A549 (cell line): ENCODE results near the gene AP2B1. TPM values are rescaled to one million over a fixed set of nuclear protein-coding genes. Genes with fewer than 3 reads are reported as not detected.
A peak's percentile ranks its signal among the peaks of the same experiment; 100 is the strongest.

Experiments used
- ATAC-seq, 2 experiments: fragments of 200-7000 bp in 1 of 2; fragments of >200 bp in 1 of 2; cut with Nextera tagmentation in 1 of 2; cut with Tn5 transposase in 1 of 2; 3 replicates each; pipeline versions ENCODE4 v1.8.0 to v1.9.1; 2018 to 2020; ENCODE audit warnings: mild to moderate bottlenecking in 1 of 2, moderate library complexity in 1 of 2
- CTCF ChIA-PET: fragments of 300-600 bp; sonication (Branson Sonifier 250); formaldehyde crosslinking; extraction: SDS; loops from one replicate; lab custom pipeline; 2021; ENCODE audit warnings: antibody characterized with exemption, inconsistent platforms; lab: Yijun Ruan, JAX
- POLR2A ChIA-PET: fragments of 350-600 bp; formaldehyde crosslinking; extraction: SDS; loops from one replicate; lab custom pipeline; 2021; ENCODE audit warnings: antibody characterized with exemption, inconsistent platforms; lab: Yijun Ruan, JAX
- DNase-seq, 2 experiments: peaks; one replicate each; pipeline versions ENCODE4 v3.0.0 to v3.0.0-alpha.2; 2011 to 2016; ENCODE audit warnings: low read depth in 1 of 2, low spot score in 1 of 2
- FAIRE-seq: peaks from 2 replicates; lab custom pipeline; 2011; peaks lifted over from hg19 to GRCh38; lab: Jason Lieb, UNC
- H3K27ac ChIP-seq, 2 experiments: fragments of >200 bp; sonication (Bioruptor Twin); formaldehyde crosslinking; 3 replicates each; pipeline ENCODE4 v1.5.1; 2016 to 2017
- H3K4me1 ChIP-seq: fragments of >200 bp; sonication (Bioruptor Twin); formaldehyde crosslinking; 3 replicates; pipeline ENCODE4 v1.6.1; 2016
- H3K4me2 ChIP-seq: fragments of >200 bp; sonication (Bioruptor Twin); formaldehyde crosslinking; 3 replicates; pipeline ENCODE4 v1.6.1; 2016
- H3K4me3 ChIP-seq: fragments of >200 bp; sonication (Bioruptor Twin); formaldehyde crosslinking; 3 replicates; pipeline ENCODE4 v1.5.1; 2016
- H3K9me3 ChIP-seq: fragments of >200 bp; sonication (Bioruptor Twin); formaldehyde crosslinking; 3 replicates; pipeline ENCODE4 v1.6.1; 2016
- CEBPB ChIP-seq, 2 experiments: fragments of >200 bp in 1 of 2; sonication (Bioruptor Twin) in 1 of 2; formaldehyde crosslinking in 1 of 2; IDR thresholded peaks; 2 replicates each; pipeline ENCODE4 v1.6.1; 2012 to 2016
- E2F6 ChIP-seq: IDR thresholded peaks from 2 replicates; pipeline ENCODE4 v1.6.1; 2012; ENCODE audit warnings: low read depth, borderline replicate concordance
- EHMT2 ChIP-seq: fragments of 200-600 bp; sonication (generic); IDR thresholded peaks from 2 replicates; pipeline ENCODE4 v1.6.1; 2016; ENCODE audit warnings: antibody characterized with exemption, low read depth, mild to moderate bottlenecking, moderate library complexity
- ESRRA ChIP-seq: fragments of 150-350 bp; IDR thresholded peaks from 2 replicates; pipeline ENCODE4 v1.6.1; 2014; ENCODE audit warnings: mild to moderate bottlenecking, low read length, borderline replicate concordance
- FOSB ChIP-seq: fragments of 250-450 bp; sonication (Bioruptor Pico); IDR thresholded peaks from 2 replicates; pipeline ENCODE4 v1.5.0; 2020; ENCODE audit warnings: mild to moderate bottlenecking, moderate library complexity
- HEYL ChIP-seq: fragments of 250-450 bp; sonication (Bioruptor Pico); IDR thresholded peaks from 2 replicates; pipeline ENCODE4 v1.8.0; 2021; ENCODE audit warnings: mild to moderate bottlenecking, moderate library complexity
- HOXA7 ChIP-seq: fragments of 250-450 bp; sonication (Bioruptor Pico); IDR thresholded peaks from 2 replicates; pipeline ENCODE4 v1.5.0; 2020; ENCODE audit warnings: mild to moderate bottlenecking, moderate library complexity
- JUN ChIP-seq, 2 experiments: fragments of >200 bp; sonication (Bioruptor Twin); formaldehyde crosslinking; IDR thresholded peaks; 2 replicates in 1 of 2; 3 replicates in 1 of 2; pipeline ENCODE4 v1.6.1; 2016 to 2017
- KDM5A ChIP-seq: fragments of 200-600 bp; sonication (generic); IDR thresholded peaks from 2 replicates; pipeline ENCODE4 v1.6.1; 2016; ENCODE audit warnings: antibody characterized with exemption, mild to moderate bottlenecking
- MAX ChIP-seq: IDR thresholded peaks from 2 replicates; pipeline ENCODE4 v1.6.1; 2012
- MYC ChIP-seq: IDR thresholded peaks from 2 replicates; pipeline ENCODE4 v1.6.1; 2012; ENCODE audit warnings: mild to moderate bottlenecking, inconsistent platforms, low read length, improper control_type of control experiment, borderline replicate concordance
- NR3C1 ChIP-seq: fragments of >200 bp; sonication (Bioruptor Twin); formaldehyde crosslinking; IDR thresholded peaks from 3 replicates; pipeline ENCODE4 v1.6.1; 2017
- PHF8 ChIP-seq: fragments of 200-600 bp; sonication (generic); IDR thresholded peaks from 2 replicates; pipeline ENCODE4 v1.6.1; 2016; ENCODE audit warnings: low read depth, mild to moderate bottlenecking, antibody characterized with exemption, moderate library complexity, borderline replicate concordance
- POLR2A ChIP-seq: IDR thresholded peaks from 2 replicates; pipeline ENCODE4 v1.6.1; 2012; ENCODE audit warnings: mild to moderate bottlenecking, low read length
- POLR2AphosphoS2 ChIP-seq: conservative IDR thresholded peaks from 2 replicates; pipeline ENCODE4 v1.6.1; 2012; ENCODE audit warnings: low read length, improper control_type of control experiment, inconsistent platforms
- RARB ChIP-seq: fragments of 250-450 bp; sonication (Bioruptor Pico); IDR thresholded peaks from 2 replicates; pipeline ENCODE4 v1.8.0; 2021; ENCODE audit warnings: mild to moderate bottlenecking, moderate library complexity
- RCOR1 ChIP-seq: fragments of 150-350 bp; IDR thresholded peaks from 2 replicates; pipeline ENCODE4 v1.6.1; 2014; ENCODE audit warnings: antibody characterized with exemption, low read length, low read depth
- RFX5 ChIP-seq: fragments of 450-650 bp; IDR thresholded peaks from 2 replicates; pipeline ENCODE4 v1.7.1; 2014; ENCODE audit warnings: antibody characterized with exemption, mild to moderate bottlenecking, moderate library complexity
- SREBF2 ChIP-seq: fragments of 450-650 bp; IDR thresholded peaks from 2 replicates; pipeline ENCODE4 v1.6.1; 2014; ENCODE audit warnings: mild to moderate bottlenecking, moderate library complexity
- TFCP2L1 ChIP-seq: fragments of 250-450 bp; sonication (Bioruptor Pico); IDR thresholded peaks from 2 replicates; pipeline ENCODE4 v1.5.0; 2021; ENCODE audit warnings: mild to moderate bottlenecking
- ZC3H11A ChIP-seq: fragments of 450-650 bp; IDR thresholded peaks from 2 replicates; pipeline ENCODE4 v1.6.1; 2014; ENCODE audit warnings: antibody characterized with exemption, mild to moderate bottlenecking
- ZFP36 ChIP-seq: fragments of 450-650 bp; IDR thresholded peaks from 2 replicates; pipeline ENCODE4 v1.6.1; 2014; ENCODE audit warnings: borderline replicate concordance; ENCODE audit not compliant: partially characterized antibody
- ZSCAN20 ChIP-seq: fragments of 250-450 bp; sonication (Bioruptor Pico); IDR thresholded peaks from 2 replicates; pipeline ENCODE4 v1.8.0; 2022; ENCODE audit warnings: mild to moderate bottlenecking, moderate library complexity
- WGBS: methylation state at CpG from one replicate; pipeline ENCODE4 v1.1.6; 2017; ENCODE audit errors: missing lambda C conversion rate; 5-methylcytosine and 5-hydroxymethylcytosine counted together
- polyA plus RNA-seq, 4 experiments: library from polyadenylated mRNA; depleted of rRNA in 3 of 4; stranded (reverse); fragments of >200 nt; fragmentation: RNase III in 1 of 4; extraction: RNeasy Plus Mini Kit Qiagen cat#74134 plus additional on column Dnase treatment in 1 of 4; gene quantifications; 2 replicates in 3 of 4; 3 replicates in 1 of 4; pipeline ENCODE4 v1.2.3, GENCODE V29; 2011 to 2017
- TF ChIP-seq, protein P1 (sequence below): IDR thresholded peaks from 2 replicates; pipeline ENCODE4 v1.6.1; 2012

AP2B1 gene
- polyA plus RNA-seq, 2 of the 4 experiments (the other 2 are of a cell fraction): 110 to 278 TPM

DNA sequence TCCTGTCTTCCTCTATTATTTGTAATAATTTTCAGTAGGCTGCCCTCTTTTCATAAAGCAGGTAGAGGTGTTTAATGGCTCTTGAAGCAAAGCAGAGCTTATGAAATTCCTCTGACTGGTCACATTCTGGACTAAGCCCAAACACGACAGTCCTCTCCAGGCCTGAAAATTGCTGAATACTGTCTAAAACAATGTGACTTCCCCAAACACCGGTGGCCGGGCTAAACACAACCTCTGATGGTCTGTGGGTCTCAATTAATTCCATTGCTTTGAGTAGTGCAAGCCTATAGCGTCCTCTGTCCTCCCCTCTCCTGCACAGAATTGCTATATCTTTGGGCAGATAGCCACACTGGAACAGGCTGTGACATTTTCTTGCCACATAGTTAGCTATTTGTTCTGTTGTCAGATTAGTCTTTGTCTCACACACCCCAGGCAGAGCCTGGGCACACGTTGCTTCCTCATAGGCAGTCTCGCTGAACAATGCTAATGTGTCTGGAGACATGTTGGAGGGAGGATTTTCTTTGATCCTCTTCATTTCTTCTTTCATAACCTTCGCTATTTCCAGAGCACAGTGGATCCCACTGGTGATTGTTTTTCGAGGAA is 38.8 kb upstream of the AP2B1 start:
- Histone ChIP-seq H3K4me1 (no peaks in the 10 kb centered on the region), H3K4me2 (no peak overlapping the region), H3K27ac (no peak overlapping the region), H3K9me3 (no peaks in the 10 kb centered on the region), H3K4me3 (no peak overlapping the region)
- DNase-seq: no peak
- peak; percentile 14 to 32; a peak in 1 of 6 replicates for ATAC-seq
- 26% methylated on average over 8 of the region's 8 CpGs for WGBS
- FAIRE-seq: no peak
- ChIA-PET POLR2A (no interaction called here), CTCF (interaction anchor here (0.6 to 7.1 kb wide), 5 partner anchors 10 to 216 kb away, joined by 3 to 37 read pairs (median 3); partner anchors contain the start of gene SLFN12L)
- no peak for TF ChIP-seq CEBPB (IDR thresholded peaks at IDR 0.05)
- TF ChIP-seq RCOR1: no peak
- no peak for TF ChIP-seq E2F6
- no peak for TF ChIP-seq RARB (CRISPR knock-in tag)
- TF ChIP-seq HOXA7 (CRISPR knock-in tag): no peak
- TF ChIP-seq, protein P1, sequence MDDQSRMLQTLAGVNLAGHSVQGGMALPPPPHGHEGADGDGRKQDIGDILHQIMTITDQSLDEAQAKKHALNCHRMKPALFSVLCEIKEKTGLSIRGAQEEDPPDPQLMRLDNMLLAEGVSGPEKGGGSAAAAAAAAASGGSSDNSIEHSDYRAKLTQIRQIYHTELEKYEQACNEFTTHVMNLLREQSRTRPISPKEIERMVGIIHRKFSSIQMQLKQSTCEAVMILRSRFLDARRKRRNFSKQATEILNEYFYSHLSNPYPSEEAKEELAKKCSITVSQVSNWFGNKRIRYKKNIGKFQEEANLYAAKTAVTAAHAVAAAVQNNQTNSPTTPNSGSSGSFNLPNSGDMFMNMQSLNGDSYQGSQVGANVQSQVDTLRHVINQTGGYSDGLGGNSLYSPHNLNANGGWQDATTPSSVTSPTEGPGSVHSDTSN: no peak
- no peak for TF ChIP-seq POLR2A
- no peak for TF ChIP-seq TFCP2L1
- no peak for TF ChIP-seq ZFP36
- TF ChIP-seq FOSB: no peak
- no peak for TF ChIP-seq ESRRA
- no peak for TF ChIP-seq RFX5
- TF ChIP-seq NR3C1: no peak
- TF ChIP-seq ZSCAN20 (CRISPR knock-in tag): no peak
- no peak for TF ChIP-seq JUN (IDR thresholded peaks at IDR 0.05)
- TF ChIP-seq POLR2AphosphoS2: no peak
- TF ChIP-seq MYC: no peak
- no peak for TF ChIP-seq MAX
- TF ChIP-seq ZC3H11A: no peak
- no peak for TF ChIP-seq HEYL (CRISPR knock-in tag)

DNA sequence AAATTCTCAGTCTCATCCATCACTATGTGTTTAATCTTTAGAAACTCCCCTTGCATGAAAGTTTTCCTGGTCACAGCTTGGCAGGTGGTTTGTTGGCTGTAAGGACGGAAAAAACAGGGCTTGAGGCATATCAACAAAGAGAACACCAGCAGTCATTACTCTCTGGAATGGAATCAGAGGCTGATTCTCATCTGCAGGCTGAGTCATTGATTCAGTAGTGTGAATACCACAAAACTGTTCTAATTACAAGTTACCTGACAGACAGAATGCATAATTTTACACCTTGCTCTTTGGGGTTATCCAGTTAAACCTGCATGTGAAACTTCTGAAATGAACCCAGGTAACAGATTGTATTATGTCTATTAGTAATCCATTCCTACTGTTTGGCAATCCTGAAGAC is 38.1 kb upstream of the AP2B1 start:
- ATAC-seq (no peak), DNase-seq (no peak)
- Histone ChIP-seq H3K4me2 (no peak overlapping the region), H3K4me3 (no peak overlapping the region), H3K4me1 (no peaks in the 10 kb centered on the region)
- ChIA-PET CTCF (interaction anchor here (0.7 to 4.2 kb wide), 4 partner anchors 10 to 236 kb away, joined by 3 to 36 read pairs (median 6); partner anchors contain the start of gene SLFN12L), POLR2A (no interaction called here)
- 37% methylated on average over 1 of the region's 1 CpG for WGBS
- TF ChIP-seq ZSCAN20 (CRISPR knock-in tag): no peak
- no peak for TF ChIP-seq EHMT2
- no peak for TF ChIP-seq KDM5A
- TF ChIP-seq PHF8: no peak
- TF ChIP-seq ZC3H11A: no peak
- TF ChIP-seq E2F6: no peak
- TF ChIP-seq SREBF2: no peak
- TF ChIP-seq, all 56 proteins: peak for 0
- no peak for FAIRE-seq
- no peaks in the 10 kb centered on the region for H3K9me3 ChIP-seq
- no peak overlapping the region for H3K27ac ChIP-seq
